Astrocyte (in vitro differentiated cells and primary cell): ENCODE data around the gene ZBTB16.

ENCODE experiments used
- EZH2 ChIP-seq: IDR thresholded peaks from 2 replicates; pipeline ENCODE4 v1.6.1; 2012; ENCODE audit warnings: mild to moderate bottlenecking, low read length, inconsistent platforms; ENCODE audit not compliant: insufficient read depth
- TF ChIP-seq, protein P1 (sequence below): IDR thresholded peaks from 2 replicates; pipeline ENCODE4 v1.5.1; 2011; ENCODE audit warnings: low read depth, mild to moderate bottlenecking, inconsistent platforms, low read length, moderate library complexity; ENCODE audit not compliant: insufficient read depth

DNA sequence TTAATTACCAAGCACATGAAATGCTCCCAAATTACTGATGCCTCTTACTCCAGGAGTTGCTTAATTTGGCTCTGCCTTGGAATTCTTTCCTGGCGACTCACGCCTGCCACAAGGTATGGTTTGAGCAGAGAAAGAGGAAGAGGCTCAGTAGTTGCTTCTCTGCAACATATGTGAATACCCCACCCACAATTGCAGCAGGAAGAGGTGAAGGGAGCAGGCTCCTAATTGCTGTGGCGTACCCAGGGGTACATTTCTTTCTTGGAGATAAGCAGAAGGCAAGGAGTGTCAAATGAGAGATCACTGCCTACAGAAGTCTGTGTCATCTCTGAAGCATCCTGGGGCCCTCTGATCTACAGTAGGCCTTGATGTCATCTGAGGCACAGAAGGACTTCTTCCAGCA, 226.1 kb downstream of the ZBTB16 start:
- TF ChIP-seq, protein P1, sequence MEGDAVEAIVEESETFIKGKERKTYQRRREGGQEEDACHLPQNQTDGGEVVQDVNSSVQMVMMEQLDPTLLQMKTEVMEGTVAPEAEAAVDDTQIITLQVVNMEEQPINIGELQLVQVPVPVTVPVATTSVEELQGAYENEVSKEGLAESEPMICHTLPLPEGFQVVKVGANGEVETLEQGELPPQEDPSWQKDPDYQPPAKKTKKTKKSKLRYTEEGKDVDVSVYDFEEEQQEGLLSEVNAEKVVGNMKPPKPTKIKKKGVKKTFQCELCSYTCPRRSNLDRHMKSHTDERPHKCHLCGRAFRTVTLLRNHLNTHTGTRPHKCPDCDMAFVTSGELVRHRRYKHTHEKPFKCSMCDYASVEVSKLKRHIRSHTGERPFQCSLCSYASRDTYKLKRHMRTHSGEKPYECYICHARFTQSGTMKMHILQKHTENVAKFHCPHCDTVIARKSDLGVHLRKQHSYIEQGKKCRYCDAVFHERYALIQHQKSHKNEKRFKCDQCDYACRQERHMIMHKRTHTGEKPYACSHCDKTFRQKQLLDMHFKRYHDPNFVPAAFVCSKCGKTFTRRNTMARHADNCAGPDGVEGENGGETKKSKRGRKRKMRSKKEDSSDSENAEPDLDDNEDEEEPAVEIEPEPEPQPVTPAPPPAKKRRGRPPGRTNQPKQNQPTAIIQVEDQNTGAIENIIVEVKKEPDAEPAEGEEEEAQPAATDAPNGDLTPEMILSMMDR: no peak
- no peak for TF ChIP-seq EZH2
